Nephron (organoid): Measurements from ENCODE around the gene HOXD10.

Source experiments
- H3K27ac Mint-ChIP-seq, 3 experiments: 2 replicates each; pipeline ENCODE4 v1.8.0; 2020; ENCODE audit warnings: mixed read lengths in 3 of 3, mild to moderate bottlenecking in 2 of 3, moderate library complexity in 1 of 3
- H3K27me3 Mint-ChIP-seq: 2 replicates; pipeline ENCODE4 v1.8.0; 2021; ENCODE audit warnings: low read depth, mild to moderate bottlenecking, moderate library complexity, mixed read lengths
- H3K36me3 Mint-ChIP-seq: 2 replicates; pipeline ENCODE4 v1.8.0; 2020; ENCODE audit warnings: low read depth, mixed read lengths
- H3K4me1 Mint-ChIP-seq: 2 replicates; pipeline ENCODE4 v1.8.0; 2020; ENCODE audit warnings: mixed read lengths
- H3K4me3 Mint-ChIP-seq, 3 experiments: 2 replicates each; pipeline ENCODE4 v1.8.0; 2020; ENCODE audit warnings: mild to moderate bottlenecking in 3 of 3, mixed read lengths in 3 of 3, moderate library complexity in 2 of 3
- H3K9me3 Mint-ChIP-seq: 2 replicates; pipeline ENCODE4 v1.8.0; 2020; ENCODE audit warnings: mixed read lengths
- CTCF ChIP-seq, 3 experiments: fragments of 200-600 bp; sonication (generic); IDR thresholded peaks; one replicate each; pipeline ENCODE4 v1.5.0; 2021; ENCODE audit warnings: antibody characterized with exemption in 3 of 3; ENCODE audit not compliant: unreplicated experiment in 3 of 3

Gene HOXD10

GRCh38 chr2:176117162-176117822 is 714 bp downstream of the HOXD10 start:
- H3K9me3 Mint-ChIP-seq = no peaks in the 10 kb centered on the region
- H3K4me1 Mint-ChIP-seq = peaks cover 29% of the 10 kb centered on the region
- peaks cover 92% of the 10 kb centered on the region for H3K27me3 Mint-ChIP-seq
- H3K4me3 Mint-ChIP-seq = peak overlapping the region; percentile 78 to 87 (median 87)
- no peak for TF ChIP-seq CTCF (IDR thresholded peaks at IDR 0.05; ENCODE audit: unreplicated experiment in 3 of 3)
- peak overlapping the region; percentile 62 to 99 (median 90) for H3K27ac Mint-ChIP-seq
- peaks cover 58% of the 10 kb centered on the region for H3K36me3 Mint-ChIP-seq

GRCh38 chr2:176117823-176118371 is 1.3 kb downstream of the HOXD10 start:
- H3K27me3 Mint-ChIP-seq = peaks cover 86% of the 10 kb centered on the region
- peaks cover 54% of the 10 kb centered on the region for H3K36me3 Mint-ChIP-seq
- peak overlapping the region; percentile 62 to 99 (median 89) for H3K27ac Mint-ChIP-seq
- TF ChIP-seq CTCF (IDR thresholded peaks at IDR 0.05; ENCODE audit: unreplicated experiment in 3 of 3) = no peak
- peak overlapping the region; percentile 62 to 78 (median 76) for H3K4me3 Mint-ChIP-seq
- H3K9me3 Mint-ChIP-seq = no peaks in the 10 kb centered on the region
- H3K4me1 Mint-ChIP-seq = peaks cover 29% of the 10 kb centered on the region

DNA sequence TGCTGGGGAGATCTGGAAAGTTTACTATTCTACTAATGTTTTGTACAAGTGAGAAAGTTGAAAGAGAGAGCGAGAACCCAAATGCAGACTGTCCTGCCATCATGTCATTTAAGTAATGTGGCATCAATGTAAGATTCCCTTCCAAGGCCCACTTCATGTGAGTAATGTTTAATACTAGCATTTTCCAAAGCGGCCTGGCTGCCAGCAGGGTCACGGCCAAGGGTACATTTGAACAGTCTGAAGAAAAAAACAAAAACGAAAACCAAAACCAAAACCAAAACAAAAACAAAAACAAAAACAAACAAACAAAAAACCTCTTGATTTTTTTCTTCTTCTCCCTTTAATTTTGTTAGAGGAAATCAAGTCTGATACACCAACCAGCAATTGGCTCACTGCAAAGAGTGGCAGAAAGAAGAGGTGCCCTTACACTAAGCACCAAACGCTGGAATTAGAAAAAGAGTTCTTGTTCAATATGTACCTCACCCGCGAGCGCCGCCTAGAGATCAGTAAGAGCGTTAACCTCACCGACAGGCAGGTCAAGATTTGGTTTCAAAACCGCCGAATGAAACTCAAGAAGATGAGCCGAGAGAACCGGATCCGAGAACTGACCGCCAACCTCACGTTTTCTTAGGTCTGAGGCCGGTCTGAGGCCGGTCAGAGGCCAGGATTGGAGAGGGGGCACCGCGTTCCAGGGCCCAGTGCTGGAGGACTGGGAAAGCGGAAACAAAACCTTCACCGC is 2.2 kb downstream of the HOXD10 start:
- TF ChIP-seq CTCF (IDR thresholded peaks at IDR 0.05; ENCODE audit: unreplicated experiment in 3 of 3) = peak; percentile 46 to 73 (median 59)
- Mint-ChIP-seq H3K4me3 (peak overlapping the region; percentile 72 to 78 (median 76)), H3K27me3 (peaks cover 84% of the 10 kb centered on the region), H3K27ac (peak overlapping the region; percentile 62 to 99 (median 89)), H3K36me3 (peaks cover 52% of the 10 kb centered on the region), H3K9me3 (no peaks in the 10 kb centered on the region), H3K4me1 (peaks cover 32% of the 10 kb centered on the region)

DNA sequence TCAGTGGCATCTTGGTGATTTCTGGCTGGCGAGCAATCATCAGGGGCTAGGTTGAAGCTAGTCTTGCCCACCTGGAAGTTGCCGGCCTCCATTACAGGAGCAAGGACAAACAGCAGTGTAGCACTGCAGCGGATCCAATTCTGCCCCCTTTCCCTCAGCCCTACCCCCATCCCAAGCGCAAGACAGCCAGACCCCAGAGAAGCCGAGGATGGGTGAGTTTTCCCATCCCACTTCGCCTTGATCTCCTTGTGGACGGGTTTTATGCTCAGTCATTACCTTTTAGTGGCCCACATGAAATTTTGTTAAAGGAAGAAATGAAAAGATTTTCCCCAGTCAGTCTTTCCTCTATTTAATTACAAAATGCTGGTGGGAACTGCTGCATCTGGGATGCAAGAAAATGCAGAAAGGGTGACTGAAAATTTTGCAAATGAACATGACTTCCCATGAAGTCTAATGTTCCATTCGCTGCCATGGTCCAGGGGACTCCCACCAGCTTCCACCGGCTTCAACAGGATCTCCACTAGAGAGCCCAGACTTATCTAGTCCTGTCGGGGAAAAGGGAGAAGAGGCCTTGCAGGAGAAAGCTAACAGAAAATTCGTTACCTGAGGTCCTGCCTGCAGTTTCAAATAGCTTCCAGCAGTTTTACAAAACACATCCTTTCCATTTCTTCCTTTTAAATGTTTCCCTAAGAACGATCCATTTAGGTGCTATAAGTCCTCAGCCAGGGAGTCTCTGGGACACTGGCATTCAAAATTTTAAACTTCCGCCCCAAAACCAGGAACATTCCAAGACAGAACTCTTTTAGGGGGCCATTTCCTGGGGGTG is 4.0 kb downstream of the HOXD10 start:
- peak in 2 of 3 experiments; percentile 19 to 25 for TF ChIP-seq CTCF (IDR thresholded peaks at IDR 0.05; ENCODE audit: unreplicated experiment in 3 of 3)
- H3K4me3 Mint-ChIP-seq = peak overlapping the region; percentile 76 to 91 (median 78)
- H3K36me3 Mint-ChIP-seq = peaks cover 63% of the 10 kb centered on the region
- H3K27ac Mint-ChIP-seq = peak overlapping the region; percentile 99
- H3K27me3 Mint-ChIP-seq = peaks cover 82% of the 10 kb centered on the region
- H3K9me3 Mint-ChIP-seq = no peaks in the 10 kb centered on the region
- peaks cover 44% of the 10 kb centered on the region for H3K4me1 Mint-ChIP-seq

GRCh38 chr2:176121190-176122051 is 4.8 kb downstream of the HOXD10 start:
- Mint-ChIP-seq H3K36me3 (peaks cover 65% of the 10 kb centered on the region), H3K9me3 (no peaks in the 10 kb centered on the region), H3K27ac (peak overlapping the region; percentile 99), H3K27me3 (peaks cover 80% of the 10 kb centered on the region), H3K4me1 (peaks cover 50% of the 10 kb centered on the region), H3K4me3 (peak overlapping the region; percentile 78 to 91 (median 85))
- no peak for TF ChIP-seq CTCF (IDR thresholded peaks at IDR 0.05; ENCODE audit: unreplicated experiment in 3 of 3)
